KMS-11 (cell line): ENCODE measurements around the gene RPL27.

ENCODE experiments used
- H2AFZ ChIP-seq: fragments of 200-600 bp; sonication (generic); 2 replicates; pipeline ENCODE4 v1.6.1; 2016; ENCODE audit warnings: antibody characterized with exemption, mixed run types, low read depth
- H3K27ac ChIP-seq: fragments of 200-600 bp; sonication (generic); 2 replicates; pipeline ENCODE4 v1.6.1; 2016; ENCODE audit warnings: mild to moderate bottlenecking, mixed run types
- H3K27me3 ChIP-seq: fragments of 200-600 bp; sonication (generic); 2 replicates; pipeline ENCODE4 v1.6.1; 2017; ENCODE audit warnings: mild to moderate bottlenecking, low read depth, mixed run types, moderate library complexity; ENCODE audit not compliant: insufficient read depth
- H3K36me3 ChIP-seq: fragments of 200-600 bp; sonication (generic); 2 replicates; pipeline ENCODE4 v1.6.1; 2017; ENCODE audit warnings: mild to moderate bottlenecking, mixed run types; ENCODE audit not compliant: insufficient read depth
- H3K4me1 ChIP-seq: fragments of 200-600 bp; sonication (generic); 2 replicates; pipeline ENCODE4 v1.6.1; 2016; ENCODE audit warnings: mild to moderate bottlenecking, low read depth, mixed run types; ENCODE audit not compliant: poor library complexity, severe bottlenecking
- H3K4me2 ChIP-seq: fragments of 200-600 bp; sonication (generic); 2 replicates; pipeline ENCODE4 v1.7.0; 2016; ENCODE audit warnings: mild to moderate bottlenecking, mixed run types
- H3K4me3 ChIP-seq: fragments of 200-600 bp; sonication (generic); IDR thresholded peaks from 2 replicates; pipeline ENCODE4 v1.6.1; 2017; ENCODE audit warnings: low read depth, low read length, mixed read lengths; ENCODE audit not compliant: insufficient read depth
- H3K79me2 ChIP-seq: fragments of 200-600 bp; sonication (generic); 2 replicates; pipeline ENCODE4 v1.6.1; 2016; ENCODE audit warnings: low read depth, mixed run types; ENCODE audit not compliant: insufficient read depth
- H3K9ac ChIP-seq: fragments of 200-600 bp; sonication (generic); 2 replicates; pipeline ENCODE4 v1.6.1; 2016; ENCODE audit warnings: mild to moderate bottlenecking, mixed run types
- H4K20me1 ChIP-seq: fragments of 200-600 bp; sonication (generic); 2 replicates; pipeline ENCODE4 v1.6.1; 2016; ENCODE audit warnings: mild to moderate bottlenecking, mixed run types; ENCODE audit not compliant: insufficient read depth
- CTCF ChIP-seq: fragments of 200-600 bp; sonication (generic); conservative IDR thresholded peaks from 2 replicates; pipeline ENCODE4 v1.6.1; 2017; ENCODE audit warnings: low read depth, mild to moderate bottlenecking, antibody characterized with exemption, low read length, moderate library complexity, mixed read lengths

The RPL27 gene

GRCh38 chr17:43016216-43016615 lies 18.0 kb downstream of the RPL27 start:
- TF ChIP-seq CTCF: no peak
- H3K36me3 ChIP-seq: no peaks in the 10 kb centered on the region

GRCh38 chr17:43018008-43018853 lies 20.0 kb downstream of the RPL27 start:
- no peak overlapping the region for H3K27ac ChIP-seq
- no peak overlapping the region for H3K4me3 ChIP-seq
- H3K79me2 ChIP-seq: no peaks in the 10 kb centered on the region
- no peak overlapping the region for H3K9ac ChIP-seq
- H3K36me3 ChIP-seq: no peaks in the 10 kb centered on the region
- no peaks in the 10 kb centered on the region for H4K20me1 ChIP-seq
- H3K4me2 ChIP-seq: no peak overlapping the region
- no peak for TF ChIP-seq CTCF
- no peaks in the 10 kb centered on the region for H3K27me3 ChIP-seq
- no peak overlapping the region for H2AFZ ChIP-seq
- peaks cover 18% of the 10 kb centered on the region for H3K4me1 ChIP-seq

More at GRCh38 chr17:43016216-43016615, 18.0 kb downstream of the RPL27 start:
- Histone ChIP-seq H3K4me3 (no peak overlapping the region), H3K4me2 (no peak overlapping the region), H3K27me3 (no peaks in the 10 kb centered on the region), H4K20me1 (no peaks in the 10 kb centered on the region), H3K9ac (no peak overlapping the region), H3K4me1 (peaks cover 10% of the 10 kb centered on the region), H3K27ac (no peak overlapping the region), H2AFZ (no peak overlapping the region), H3K79me2 (no peaks in the 10 kb centered on the region)

GRCh38 chr17:43018932-43019331 lies 20.7 kb downstream of the RPL27 start:
- no peak overlapping the region for H3K4me2 ChIP-seq

DNA sequence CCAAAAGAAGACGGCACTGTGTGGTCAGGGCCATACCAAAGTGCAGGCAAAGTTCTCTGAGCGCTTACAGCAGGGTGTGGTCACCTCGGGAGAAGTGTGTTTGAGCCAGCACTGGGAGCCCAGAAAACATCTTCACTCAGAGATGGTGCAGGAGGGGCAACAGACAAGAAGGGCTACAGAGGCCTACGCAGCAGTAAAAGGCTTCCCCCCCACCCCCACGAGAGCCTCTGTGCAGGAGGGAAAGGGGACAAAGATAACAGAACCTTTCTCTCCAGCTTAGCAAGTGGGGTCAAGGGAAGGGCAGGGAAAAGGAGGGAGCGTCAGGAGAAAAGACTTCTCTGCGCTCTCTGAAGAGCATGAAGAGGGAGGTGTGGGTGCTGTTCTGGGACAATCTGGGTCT lies 21.2 kb downstream of the RPL27 start:
- Histone ChIP-seq H3K9ac (no peak overlapping the region), H3K27me3 (no peaks in the 10 kb centered on the region), H4K20me1 (no peaks in the 10 kb centered on the region), H3K4me2 (no peak overlapping the region), H3K27ac (no peak overlapping the region), H3K4me1 (peaks cover 18% of the 10 kb centered on the region), H3K36me3 (no peaks in the 10 kb centered on the region), H3K79me2 (no peaks in the 10 kb centered on the region), H2AFZ (no peak overlapping the region), H3K4me3 (no peak overlapping the region)
- no peak for TF ChIP-seq CTCF

More at GRCh38 chr17:43018932-43019331, 20.7 kb downstream of the RPL27 start:
- H3K36me3 ChIP-seq: no peaks in the 10 kb centered on the region
- H3K9ac ChIP-seq: no peak overlapping the region
- H4K20me1 ChIP-seq: no peaks in the 10 kb centered on the region
- TF ChIP-seq CTCF: no peak
- no peak overlapping the region for H3K4me3 ChIP-seq
- no peaks in the 10 kb centered on the region for H3K27me3 ChIP-seq
- no peaks in the 10 kb centered on the region for H3K79me2 ChIP-seq
- peaks cover 18% of the 10 kb centered on the region for H3K4me1 ChIP-seq
- no peak overlapping the region for H3K27ac ChIP-seq
- no peak overlapping the region for H2AFZ ChIP-seq
